DMS153 treated with DMSO at 0.1 percent for 48 hours (cell line): Measurements from ENCODE around the gene TRAPPC4.
"Not testable (repeated sequence)": the region's sequence is repeated elsewhere in the genome, so short reads cannot be mapped to it uniquely, and the experiment has no call there.

Experiments used
- DNase-seq: peaks from one replicate; lab custom pipeline; 2025; ENCODE audit not compliant: unreplicated experiment; lab: John Stamatoyannopoulos, UW

TRAPPC4 gene

DNA sequence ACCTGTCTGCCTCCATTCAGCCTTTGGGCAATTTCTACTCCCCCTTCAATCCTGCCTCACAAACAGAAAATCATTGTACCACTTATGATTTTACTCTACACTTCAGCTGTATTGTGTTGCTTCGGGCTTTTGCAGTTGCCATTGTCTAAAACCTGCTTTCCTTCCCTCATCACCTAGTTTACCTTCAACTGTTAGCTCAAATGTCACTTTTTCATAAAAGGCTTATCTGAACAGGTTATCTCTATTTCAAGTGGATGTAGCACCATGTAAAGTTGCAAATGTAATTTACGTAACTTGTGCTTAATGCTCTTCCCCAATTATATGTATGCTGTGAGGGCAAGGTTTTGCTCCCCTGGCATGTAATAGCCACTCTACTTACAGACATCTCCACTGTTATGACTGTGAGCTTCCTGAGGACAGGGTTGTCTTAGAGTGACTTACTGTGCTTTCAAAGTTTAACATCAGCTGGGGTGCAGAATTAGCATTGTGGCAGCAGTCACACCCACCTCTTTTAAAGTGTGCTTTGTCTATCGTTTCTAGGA, 5.9 kb upstream of the TRAPPC4 start:
- no peak for DNase-seq

GRCh38 chr11:119014209-119014924, 4.2 kb upstream of the TRAPPC4 start:
- DNase-seq = no peak

DNA sequence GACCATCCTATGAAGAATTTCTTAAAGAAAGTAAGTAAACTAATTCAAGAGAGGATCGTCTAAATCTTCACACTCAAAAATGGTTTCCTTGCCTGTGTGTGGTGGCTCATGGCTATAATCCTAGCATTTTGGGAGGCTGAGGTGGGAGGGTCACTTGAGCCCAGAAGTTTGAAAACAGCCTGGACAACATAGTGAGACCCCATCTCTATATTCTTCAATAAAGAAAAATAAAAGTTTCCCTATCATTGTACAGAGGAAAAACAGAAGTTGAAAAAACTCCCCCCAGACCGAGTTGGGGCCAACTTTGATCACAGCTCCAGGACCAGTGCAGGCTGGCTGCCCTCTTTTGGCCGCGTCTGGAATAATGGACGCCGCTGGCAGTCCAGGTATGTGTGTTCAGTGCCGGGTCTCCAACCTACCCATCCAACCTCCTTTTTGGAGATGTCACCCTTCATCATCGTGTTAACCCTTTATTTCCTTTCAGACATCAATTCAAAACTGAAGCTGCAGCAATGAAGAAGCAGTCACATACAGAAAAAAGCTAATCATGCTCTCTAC, 3.4 kb upstream of the TRAPPC4 start:
- no peak for DNase-seq

- no peak for DNase-seq
Measured at GRCh38 chr11:119016216-119017009, 2.2 kb upstream of the TRAPPC4 start.

DNA sequence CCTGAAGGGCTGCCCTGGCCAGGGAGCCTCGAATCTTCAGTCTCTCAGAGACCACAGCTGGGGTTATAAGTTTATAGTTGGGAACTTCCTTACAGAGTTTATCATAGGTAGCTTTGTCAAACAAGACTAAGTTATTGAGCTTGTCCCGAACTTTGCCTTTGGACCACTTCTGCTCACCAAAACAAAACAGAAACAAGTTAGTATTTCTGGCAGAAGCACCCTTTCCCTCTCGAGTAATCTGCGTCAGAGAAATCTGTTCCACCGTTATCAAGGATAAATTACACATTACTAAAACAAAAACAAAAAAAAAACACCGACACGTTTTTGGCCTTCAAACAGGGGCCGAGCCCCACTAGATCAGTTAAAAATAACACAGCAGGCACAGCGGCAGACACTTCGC, 1.2 kb upstream of the TRAPPC4 start:
- DNase-seq = not testable (repeated sequence)

DNA sequence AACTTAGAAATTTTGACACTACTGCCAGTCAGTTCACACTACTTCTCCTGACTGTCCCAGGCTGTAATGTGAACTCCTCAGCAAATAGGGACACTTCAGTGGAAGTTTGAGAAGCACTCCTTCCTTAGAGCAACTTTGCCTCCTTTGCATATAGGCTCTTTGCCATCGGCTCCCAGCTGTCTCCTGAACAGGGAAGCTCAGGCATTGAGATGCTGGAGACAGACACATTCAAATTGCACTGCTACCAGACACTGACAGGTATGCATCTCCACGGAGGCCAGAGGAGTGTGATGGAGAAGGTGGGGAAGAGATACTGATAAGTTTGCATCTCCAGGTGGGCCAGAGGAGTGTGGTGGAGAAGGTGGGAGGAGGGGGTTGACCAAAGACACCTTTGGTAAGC, 1.4 kb downstream of the TRAPPC4 start:
- no peak for DNase-seq

DNA sequence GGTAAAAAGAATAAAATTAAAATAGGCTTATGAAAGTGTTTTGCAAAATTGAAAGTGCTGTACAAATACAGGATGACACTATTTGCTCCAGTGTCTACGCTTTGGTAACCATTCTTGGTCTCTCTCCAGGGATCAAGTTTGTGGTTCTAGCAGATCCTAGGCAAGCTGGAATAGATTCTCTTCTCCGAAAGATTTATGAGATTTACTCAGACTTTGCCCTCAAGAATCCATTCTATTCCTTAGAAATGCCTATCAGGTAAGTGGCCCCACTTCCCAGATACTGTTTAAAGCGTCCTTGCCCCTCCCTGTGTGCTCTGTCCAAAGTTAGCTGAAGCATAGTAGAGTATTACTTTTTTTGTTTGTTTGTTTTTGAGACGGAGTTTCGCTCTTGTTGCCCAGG, 3.1 kb downstream of the TRAPPC4 start:
- DNase-seq = no peak

DNA sequence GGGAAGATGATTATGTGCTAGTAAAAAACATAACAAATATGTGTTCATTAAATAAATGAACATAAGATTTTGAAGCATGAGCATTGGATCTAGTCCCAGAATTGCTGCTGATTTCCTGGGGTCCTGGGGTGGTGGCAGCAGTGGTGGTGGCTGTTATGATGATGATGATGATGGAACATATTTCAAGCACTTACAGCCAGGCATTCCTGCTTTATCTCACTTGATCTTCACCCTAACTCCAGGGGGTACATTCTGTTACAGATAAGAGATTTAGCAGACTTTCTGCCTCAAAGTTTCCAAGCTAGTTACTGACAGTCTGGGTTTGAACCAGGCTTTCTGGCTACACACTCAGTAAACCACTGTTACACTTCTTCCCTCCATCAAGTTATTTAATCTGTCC, 5.2 kb downstream of the TRAPPC4 start:
- no peak for DNase-seq

- DNase-seq = no peak
Measured at GRCh38 chr11:119024430-119025098, 6.0 kb downstream of the TRAPPC4 start.

DNA sequence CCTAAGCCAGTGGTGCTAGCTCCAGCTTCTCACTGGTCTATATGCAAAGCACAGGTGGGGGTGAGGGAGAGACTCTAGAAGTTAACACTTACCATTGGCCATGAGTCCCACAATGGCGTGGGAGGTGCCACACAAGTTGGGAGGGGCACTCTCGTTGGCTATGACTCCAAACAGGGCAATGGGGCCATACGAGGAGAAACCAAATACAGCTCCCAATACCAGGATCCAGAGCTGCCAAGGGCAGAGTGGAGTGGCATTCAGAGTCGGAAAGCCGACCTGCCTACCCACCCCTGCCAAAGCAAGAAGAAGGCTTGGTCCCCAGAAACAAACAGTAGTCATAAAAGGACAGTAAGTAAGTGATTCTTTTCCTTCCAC, 6.5 kb downstream of the TRAPPC4 start:
- no peak for DNase-seq

- DNase-seq = no peak
Measured at GRCh38 chr11:119025541-119025940, 7.0 kb downstream of the TRAPPC4 start.

DNA sequence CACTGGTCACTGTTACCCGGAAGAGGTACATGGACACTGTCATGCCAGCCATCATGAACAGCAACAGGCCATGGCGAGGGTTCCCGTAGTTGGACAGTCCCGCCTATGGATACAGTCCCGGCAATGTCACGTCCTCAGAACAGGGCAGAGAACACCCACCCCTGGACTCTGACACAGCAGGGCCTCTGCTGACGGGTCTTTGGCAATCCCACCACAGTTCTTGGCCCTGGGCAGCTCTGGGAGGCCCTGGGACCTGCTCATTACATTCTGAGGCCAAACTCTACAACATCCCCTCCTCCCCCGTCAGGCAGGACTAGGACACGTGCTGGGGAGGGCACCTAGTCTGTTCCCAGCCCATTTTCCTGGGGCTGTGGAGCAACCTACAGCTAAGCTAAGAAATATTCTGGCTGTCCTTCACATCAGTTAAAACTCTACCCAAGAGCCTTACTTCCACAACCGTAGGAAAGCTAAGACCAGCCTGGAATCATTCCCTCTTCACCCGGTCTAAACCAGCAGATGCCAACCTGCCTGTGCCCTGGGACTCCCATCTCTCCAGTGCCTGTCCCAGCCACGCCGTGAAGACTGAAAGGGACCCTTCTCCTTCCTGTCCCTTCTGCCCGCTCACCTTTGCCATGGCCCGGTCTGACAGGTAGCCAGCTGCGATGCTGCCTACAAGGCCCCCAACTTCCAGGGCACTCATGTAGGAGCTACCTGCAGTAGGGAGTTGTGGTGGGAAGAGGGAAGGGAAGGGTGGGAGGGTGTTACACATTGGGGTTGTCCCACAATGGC, 7.6 kb downstream of the TRAPPC4 start:
- no peak for DNase-seq

- DNase-seq = no peak
Measured at GRCh38 chr11:119026970-119027369, 8.4 kb downstream of the TRAPPC4 start.

GRCh38 chr11:119027561-119028345, 9.2 kb downstream of the TRAPPC4 start:
- no peak for DNase-seq

DNA sequence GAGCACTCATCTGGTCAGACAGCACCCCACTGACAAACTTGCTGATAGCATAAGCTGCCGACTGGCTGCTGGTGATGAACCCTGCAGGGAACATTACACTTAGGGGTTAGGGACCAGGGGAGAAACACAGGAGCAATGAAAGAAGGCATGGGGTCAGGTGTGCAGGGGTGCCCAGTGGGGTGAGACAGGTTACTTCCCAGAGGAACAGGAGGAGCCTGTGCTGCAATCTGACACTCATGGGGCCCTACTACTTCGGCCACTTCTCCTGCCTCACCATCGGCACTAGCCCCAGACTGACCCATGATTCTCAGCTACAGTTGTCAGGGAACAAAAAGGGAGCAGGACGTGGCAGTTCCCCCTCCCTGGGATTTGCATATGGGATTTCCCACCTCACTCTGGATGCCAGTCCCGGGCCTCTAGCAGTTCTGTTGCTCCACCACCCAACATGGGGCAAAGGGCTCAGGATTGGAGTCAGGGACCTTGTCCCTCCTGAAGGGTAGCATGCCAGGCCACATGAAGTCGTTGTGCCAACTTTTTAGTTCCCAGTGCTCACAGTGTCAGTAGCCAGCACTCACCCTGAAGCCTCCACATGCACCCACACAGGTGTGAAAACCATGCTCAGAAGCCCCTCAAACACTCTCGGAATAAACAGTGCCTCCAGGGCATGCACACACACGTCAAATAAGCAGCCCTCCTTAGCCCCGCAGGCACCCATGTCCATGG, 9.9 kb downstream of the TRAPPC4 start:
- no peak for DNase-seq

- DNase-seq = no peak
Measured at GRCh38 chr11:119029069-119029339, 10.4 kb downstream of the TRAPPC4 start.

DNA sequence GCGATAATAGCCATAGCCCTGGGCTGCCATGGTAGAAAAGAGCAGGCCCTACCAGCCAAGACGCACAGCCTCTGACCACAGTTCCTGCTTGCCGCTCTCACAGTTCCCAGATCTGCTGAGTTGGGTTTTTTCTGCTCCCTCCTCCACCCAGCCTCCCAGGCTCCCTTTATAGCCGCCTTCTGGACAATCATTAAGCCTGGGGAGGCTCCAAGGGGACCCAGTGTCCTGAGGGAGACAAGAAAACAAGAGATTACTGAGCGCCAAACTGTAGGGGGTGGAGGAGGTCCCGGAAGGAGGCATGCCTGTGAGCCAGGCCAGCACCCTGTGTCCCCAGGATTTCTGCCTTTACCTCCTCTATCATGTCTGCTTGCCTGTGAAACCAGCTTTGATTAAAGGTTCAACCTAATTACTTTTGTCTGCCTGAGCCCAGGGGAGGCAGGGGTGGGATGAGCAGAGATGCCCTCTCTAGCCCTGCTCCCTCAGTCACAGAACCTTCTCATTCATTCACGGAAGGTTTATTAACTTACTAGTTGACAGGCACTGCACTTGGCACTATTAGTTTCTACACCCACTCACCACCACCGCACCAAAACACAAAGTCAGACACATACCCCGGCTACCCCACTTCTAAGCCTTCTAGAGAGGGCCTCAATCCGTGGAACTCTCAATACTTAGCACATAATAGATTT, 10.9 kb downstream of the TRAPPC4 start:
- no peak for DNase-seq

DNA sequence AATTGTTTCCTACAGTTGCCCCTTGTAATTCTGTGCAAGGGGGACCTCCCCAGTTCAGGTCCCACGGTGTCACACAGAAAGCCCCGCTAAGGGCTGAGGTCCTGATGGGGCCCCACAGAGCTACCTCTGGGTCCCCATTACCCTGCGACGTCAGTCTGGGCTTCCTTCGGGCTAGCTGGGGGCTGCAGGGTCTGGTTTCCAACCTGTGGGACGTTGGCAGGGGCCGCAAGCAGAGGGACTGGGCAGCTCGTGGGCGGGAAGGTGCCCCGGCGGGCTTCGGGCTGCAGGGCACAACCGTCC, 11.4 kb downstream of the TRAPPC4 start:
- DNase-seq = no peak
